ENCODE results near the gene SLC37A2. TPM values are rescaled to one million over a fixed set of nuclear protein-coding genes. Genes with fewer than 3 reads are reported as not detected.

The SLC37A2 gene
- polyA plus RNA-seq, 1 of the 3 experiments (the other 2 are of a cell fraction): 0.44 TPM

DNA sequence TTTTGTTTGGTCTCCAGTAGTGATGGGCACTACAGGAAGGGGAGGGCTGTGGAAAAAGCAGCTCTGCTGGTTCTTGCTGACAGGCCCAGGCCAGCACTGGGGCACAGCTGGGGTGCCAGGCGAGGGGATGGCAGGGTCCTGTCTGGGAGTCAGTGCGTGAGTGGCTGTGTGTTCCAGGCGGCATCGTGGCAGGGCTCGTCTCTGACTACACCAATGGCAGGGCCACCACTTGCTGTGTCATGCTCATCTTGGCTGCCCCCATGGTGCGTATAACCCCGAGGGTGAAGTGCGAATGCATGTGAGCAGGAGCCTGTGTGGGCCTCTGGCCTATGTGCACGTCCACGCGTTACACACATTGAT is 20.9 kb downstream of the SLC37A2 start (continued):
- TF ChIP-seq YY1 (IDR thresholded peaks at IDR 0.05; ENCODE audit: low read depth): no peak
- TF ChIP-seq, protein P1, sequence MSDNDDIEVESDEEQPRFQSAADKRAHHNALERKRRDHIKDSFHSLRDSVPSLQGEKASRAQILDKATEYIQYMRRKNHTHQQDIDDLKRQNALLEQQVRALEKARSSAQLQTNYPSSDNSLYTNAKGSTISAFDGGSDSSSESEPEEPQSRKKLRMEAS (IDR thresholded peaks at IDR 0.05; ENCODE audit: low read depth): no peak
- TF ChIP-seq CHD2 (IDR thresholded peaks at IDR 0.05; ENCODE audit: low read length, partially characterized antibody): no peak
- no peak for TF ChIP-seq SIN3A (IDR thresholded peaks at IDR 0.05; ENCODE audit: borderline replicate concordance, low read depth, low read length)
- no peak for TF ChIP-seq JUND (IDR thresholded peaks at IDR 0.05)
- TF ChIP-seq, protein P2, sequence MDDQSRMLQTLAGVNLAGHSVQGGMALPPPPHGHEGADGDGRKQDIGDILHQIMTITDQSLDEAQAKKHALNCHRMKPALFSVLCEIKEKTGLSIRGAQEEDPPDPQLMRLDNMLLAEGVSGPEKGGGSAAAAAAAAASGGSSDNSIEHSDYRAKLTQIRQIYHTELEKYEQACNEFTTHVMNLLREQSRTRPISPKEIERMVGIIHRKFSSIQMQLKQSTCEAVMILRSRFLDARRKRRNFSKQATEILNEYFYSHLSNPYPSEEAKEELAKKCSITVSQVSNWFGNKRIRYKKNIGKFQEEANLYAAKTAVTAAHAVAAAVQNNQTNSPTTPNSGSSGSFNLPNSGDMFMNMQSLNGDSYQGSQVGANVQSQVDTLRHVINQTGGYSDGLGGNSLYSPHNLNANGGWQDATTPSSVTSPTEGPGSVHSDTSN (IDR thresholded peaks at IDR 0.05): no peak
- TF ChIP-seq TEAD4 (IDR thresholded peaks at IDR 0.05; ENCODE audit: borderline replicate concordance, insufficient read depth): no peak

DNA sequence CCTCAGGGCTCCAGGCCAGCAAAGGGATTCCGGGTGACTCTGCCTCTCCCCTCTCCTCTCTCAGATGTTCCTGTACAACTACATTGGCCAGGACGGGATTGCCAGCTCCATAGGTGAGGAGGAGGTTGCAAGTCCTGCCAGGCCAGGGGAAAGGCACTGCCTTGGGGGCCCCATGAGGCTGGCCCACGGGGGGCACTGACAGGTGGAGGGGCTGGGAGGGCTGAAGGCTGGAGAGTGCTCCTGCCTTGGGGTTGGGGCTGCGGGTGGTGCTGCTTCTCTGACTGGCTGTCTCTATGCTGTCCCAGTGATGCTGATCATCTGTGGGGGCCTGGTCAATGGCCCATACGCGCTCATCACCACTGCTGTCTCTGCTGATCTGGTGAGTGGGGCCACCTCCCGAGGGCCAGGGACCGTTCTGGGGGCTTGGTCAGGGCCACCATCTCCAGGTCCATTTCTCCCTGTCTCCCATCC is 21.7 kb downstream of the SLC37A2 start:
- Histone ChIP-seq H3K27me3 (ENCODE audit: insufficient read depth) (no peaks in the 10 kb centered on the region), H3K36me3 (replicated peaks in 1 of 2; ENCODE audit: control insufficient read depth in 1 of 2, insufficient read depth in 2 of 2, low read length in 1 of 2) (no peaks in the 10 kb centered on the region), H3K27ac (ENCODE audit: low read depth in 2 of 2, low read length in 1 of 2) (no peak overlapping the region), H3K4me3 (ENCODE audit: low read depth in 2 of 2, low read length in 1 of 2) (no peak overlapping the region), H3K4me1 (ENCODE audit: control insufficient read depth in 1 of 2, insufficient read depth in 2 of 2, low read depth in 1 of 2, low read length in 1 of 2) (no peaks in the 10 kb centered on the region), H3K79me2 (ENCODE audit: insufficient read depth) (no peaks in the 10 kb centered on the region), H2AFZ (ENCODE audit: low read depth) (no peak overlapping the region), H3K9me3 (no peaks in the 10 kb centered on the region), H4K20me1 (ENCODE audit: insufficient read depth) (no peaks in the 10 kb centered on the region), H3K9me2 (no peaks in the 10 kb centered on the region), H3F3A (replicated peaks; ENCODE audit: insufficient read depth) (no peaks in the 10 kb centered on the region), H3K9ac (no peak overlapping the region), H3K4me2 (no peak overlapping the region)
- ChIA-PET POLR2A (no interaction called here), CTCF (no interaction called here)
- TF ChIP-seq, protein P3, sequence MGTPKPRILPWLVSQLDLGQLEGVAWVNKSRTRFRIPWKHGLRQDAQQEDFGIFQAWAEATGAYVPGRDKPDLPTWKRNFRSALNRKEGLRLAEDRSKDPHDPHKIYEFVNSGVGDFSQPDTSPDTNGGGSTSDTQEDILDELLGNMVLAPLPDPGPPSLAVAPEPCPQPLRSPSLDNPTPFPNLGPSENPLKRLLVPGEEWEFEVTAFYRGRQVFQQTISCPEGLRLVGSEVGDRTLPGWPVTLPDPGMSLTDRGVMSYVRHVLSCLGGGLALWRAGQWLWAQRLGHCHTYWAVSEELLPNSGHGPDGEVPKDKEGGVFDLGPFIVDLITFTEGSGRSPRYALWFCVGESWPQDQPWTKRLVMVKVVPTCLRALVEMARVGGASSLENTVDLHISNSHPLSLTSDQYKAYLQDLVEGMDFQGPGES (IDR thresholded peaks at IDR 0.05; ENCODE audit: low read depth, low read length): no peak
- TF ChIP-seq GATA2 (CRISPR knock-in tag; IDR thresholded peaks at IDR 0.05) (no peak), SMC3 (IDR thresholded peaks at IDR 0.05; ENCODE audit: low read depth, low read length) (no peak), JUND (IDR thresholded peaks at IDR 0.05) (no peak), POLR2AphosphoS5 (IDR thresholded peaks at IDR 0.05; ENCODE audit: low read depth, low read length) (no peak), CHD2 (IDR thresholded peaks at IDR 0.05; ENCODE audit: low read length, partially characterized antibody) (no peak), RAD21 (IDR thresholded peaks at IDR 0.05; ENCODE audit: low read length) (no peak), MEF2A (IDR thresholded peaks at IDR 0.05; ENCODE audit: borderline replicate concordance, low read depth) (no peak), TAF1 (IDR thresholded peaks at IDR 0.05; ENCODE audit: borderline replicate concordance, low read depth, low read length) (no peak), RCOR1 (IDR thresholded peaks at IDR 0.05; ENCODE audit: low read length) (no peak), NFIC (IDR thresholded peaks at IDR 0.05; ENCODE audit: borderline replicate concordance) (no peak), FOXM1 (IDR thresholded peaks at IDR 0.05; ENCODE audit: low read depth) (no peak), FOSL2 (IDR thresholded peaks at IDR 0.05; ENCODE audit: borderline replicate concordance, low read depth) (no peak), EZH2phosphoT487 (IDR thresholded peaks at IDR 0.05; ENCODE audit: borderline replicate concordance, low read depth) (no peak)
- TF ChIP-seq, protein P1 (IDR thresholded peaks at IDR 0.05; ENCODE audit: low read depth): no peak
- TF ChIP-seq, protein P4, sequence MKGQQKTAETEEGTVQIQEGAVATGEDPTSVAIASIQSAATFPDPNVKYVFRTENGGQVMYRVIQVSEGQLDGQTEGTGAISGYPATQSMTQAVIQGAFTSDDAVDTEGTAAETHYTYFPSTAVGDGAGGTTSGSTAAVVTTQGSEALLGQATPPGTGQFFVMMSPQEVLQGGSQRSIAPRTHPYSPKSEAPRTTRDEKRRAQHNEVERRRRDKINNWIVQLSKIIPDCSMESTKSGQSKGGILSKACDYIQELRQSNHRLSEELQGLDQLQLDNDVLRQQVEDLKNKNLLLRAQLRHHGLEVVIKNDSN (IDR thresholded peaks at IDR 0.05; ENCODE audit: borderline replicate concordance, low read depth): no peak
- TF ChIP-seq, protein P5, sequence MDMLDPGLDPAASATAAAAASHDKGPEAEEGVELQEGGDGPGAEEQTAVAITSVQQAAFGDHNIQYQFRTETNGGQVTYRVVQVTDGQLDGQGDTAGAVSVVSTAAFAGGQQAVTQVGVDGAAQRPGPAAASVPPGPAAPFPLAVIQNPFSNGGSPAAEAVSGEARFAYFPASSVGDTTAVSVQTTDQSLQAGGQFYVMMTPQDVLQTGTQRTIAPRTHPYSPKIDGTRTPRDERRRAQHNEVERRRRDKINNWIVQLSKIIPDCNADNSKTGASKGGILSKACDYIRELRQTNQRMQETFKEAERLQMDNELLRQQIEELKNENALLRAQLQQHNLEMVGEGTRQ (IDR thresholded peaks at IDR 0.05; ENCODE audit: borderline replicate concordance, low read depth, low read length): no peak
- TF ChIP-seq, protein P6, sequence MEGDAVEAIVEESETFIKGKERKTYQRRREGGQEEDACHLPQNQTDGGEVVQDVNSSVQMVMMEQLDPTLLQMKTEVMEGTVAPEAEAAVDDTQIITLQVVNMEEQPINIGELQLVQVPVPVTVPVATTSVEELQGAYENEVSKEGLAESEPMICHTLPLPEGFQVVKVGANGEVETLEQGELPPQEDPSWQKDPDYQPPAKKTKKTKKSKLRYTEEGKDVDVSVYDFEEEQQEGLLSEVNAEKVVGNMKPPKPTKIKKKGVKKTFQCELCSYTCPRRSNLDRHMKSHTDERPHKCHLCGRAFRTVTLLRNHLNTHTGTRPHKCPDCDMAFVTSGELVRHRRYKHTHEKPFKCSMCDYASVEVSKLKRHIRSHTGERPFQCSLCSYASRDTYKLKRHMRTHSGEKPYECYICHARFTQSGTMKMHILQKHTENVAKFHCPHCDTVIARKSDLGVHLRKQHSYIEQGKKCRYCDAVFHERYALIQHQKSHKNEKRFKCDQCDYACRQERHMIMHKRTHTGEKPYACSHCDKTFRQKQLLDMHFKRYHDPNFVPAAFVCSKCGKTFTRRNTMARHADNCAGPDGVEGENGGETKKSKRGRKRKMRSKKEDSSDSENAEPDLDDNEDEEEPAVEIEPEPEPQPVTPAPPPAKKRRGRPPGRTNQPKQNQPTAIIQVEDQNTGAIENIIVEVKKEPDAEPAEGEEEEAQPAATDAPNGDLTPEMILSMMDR (IDR thresholded peaks at IDR 0.05): no peak
- DNase-seq: peak; percentile 15
- 96% methylated on average over 4 of the region's 8 CpGs for WGBS (ENCODE audit: low lambda C conversion rate)

Measured in SK-N-SH (cell line).